ENCODE data around the gene RNU6-1.

DNA sequence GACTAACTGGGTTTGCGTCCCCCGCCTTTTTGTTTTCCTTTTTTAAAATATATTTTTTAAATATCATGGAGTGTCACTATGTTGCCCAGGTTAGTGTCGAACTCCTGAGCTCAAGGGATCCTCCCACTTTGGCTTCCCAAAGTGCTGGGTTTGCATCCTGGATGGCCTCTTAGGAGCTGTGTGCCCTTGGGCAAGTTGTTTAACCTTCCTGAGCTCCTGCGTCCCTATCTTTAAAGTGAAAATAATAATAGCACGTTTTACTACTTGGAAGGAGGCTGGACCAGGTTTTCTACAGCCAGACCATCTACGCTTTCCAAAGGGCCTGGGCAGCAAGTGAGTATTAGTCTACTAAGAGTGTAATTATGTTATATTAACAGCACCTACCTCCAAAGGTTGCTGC, 44.2 kb upstream of the RNU6-1 start:
- TF ChIP-seq, protein P1, sequence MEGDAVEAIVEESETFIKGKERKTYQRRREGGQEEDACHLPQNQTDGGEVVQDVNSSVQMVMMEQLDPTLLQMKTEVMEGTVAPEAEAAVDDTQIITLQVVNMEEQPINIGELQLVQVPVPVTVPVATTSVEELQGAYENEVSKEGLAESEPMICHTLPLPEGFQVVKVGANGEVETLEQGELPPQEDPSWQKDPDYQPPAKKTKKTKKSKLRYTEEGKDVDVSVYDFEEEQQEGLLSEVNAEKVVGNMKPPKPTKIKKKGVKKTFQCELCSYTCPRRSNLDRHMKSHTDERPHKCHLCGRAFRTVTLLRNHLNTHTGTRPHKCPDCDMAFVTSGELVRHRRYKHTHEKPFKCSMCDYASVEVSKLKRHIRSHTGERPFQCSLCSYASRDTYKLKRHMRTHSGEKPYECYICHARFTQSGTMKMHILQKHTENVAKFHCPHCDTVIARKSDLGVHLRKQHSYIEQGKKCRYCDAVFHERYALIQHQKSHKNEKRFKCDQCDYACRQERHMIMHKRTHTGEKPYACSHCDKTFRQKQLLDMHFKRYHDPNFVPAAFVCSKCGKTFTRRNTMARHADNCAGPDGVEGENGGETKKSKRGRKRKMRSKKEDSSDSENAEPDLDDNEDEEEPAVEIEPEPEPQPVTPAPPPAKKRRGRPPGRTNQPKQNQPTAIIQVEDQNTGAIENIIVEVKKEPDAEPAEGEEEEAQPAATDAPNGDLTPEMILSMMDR (IDR thresholded peaks at IDR 0.05): no peak
- TF ChIP-seq POLR2A (IDR thresholded peaks at IDR 0.05) (no peak), EP300 (IDR thresholded peaks at IDR 0.05) (no peak)

All from ovary (tissue), 3 donors.